Trophoblast cell (in vitro differentiated cells and primary cell): Measurements from ENCODE around the gene AHI1.
"Not testable (repeated sequence)": the region's sequence is repeated elsewhere in the genome, so short reads cannot be mapped to it uniquely, and the experiment has no call there.

Experiments
- DNase-seq, 2 donors: peaks; one replicate each; pipeline ENCODE4 v3.0.0-alpha.2; 2016
- H2AFZ ChIP-seq: 2 replicates; pipeline ENCODE4 v1.6.1; 2013; ENCODE audit warnings: low read length, moderate library complexity, mild to moderate bottlenecking; ENCODE audit not compliant: insufficient read depth, poor library complexity
- H2AK5ac ChIP-seq: 2 replicates; pipeline ENCODE4 v1.6.1; 2013; ENCODE audit warnings: mild to moderate bottlenecking, low read length
- H2BK120ac ChIP-seq: 2 replicates; pipeline ENCODE4 v1.6.1; 2013; ENCODE audit warnings: low read length, mild to moderate bottlenecking, moderate library complexity; ENCODE audit not compliant: insufficient read depth, poor library complexity
- H2BK12ac ChIP-seq: 2 replicates; pipeline ENCODE4 v1.6.1; 2013; ENCODE audit warnings: mild to moderate bottlenecking, low read length, moderate library complexity
- H2BK5ac ChIP-seq: 2 replicates; pipeline ENCODE4 v1.6.1; 2013; ENCODE audit warnings: low read length, low read depth, moderate library complexity, mild to moderate bottlenecking; ENCODE audit not compliant: poor library complexity
- H3K14ac ChIP-seq: 2 replicates; pipeline ENCODE4 v1.6.1; 2013; ENCODE audit warnings: mild to moderate bottlenecking, low read length
- H3K18ac ChIP-seq: 2 replicates; pipeline ENCODE4 v1.6.1; 2013; ENCODE audit warnings: mild to moderate bottlenecking, low read length
- H3K23ac ChIP-seq: 2 replicates; pipeline ENCODE4 v1.6.1; 2013; ENCODE audit warnings: low read length
- H3K27ac ChIP-seq: 2 replicates; pipeline ENCODE4 v1.5.1; 2013; ENCODE audit warnings: low read depth, mild to moderate bottlenecking, inconsistent platforms, low read length, moderate library complexity
- H3K27me3 ChIP-seq: 2 replicates; pipeline ENCODE4 v1.6.1; 2013; ENCODE audit warnings: inconsistent platforms, mild to moderate bottlenecking, low read length, moderate library complexity; ENCODE audit not compliant: insufficient read depth
- H3K36me3 ChIP-seq, 2 experiments: 1 replicate in 1 of 2; 2 replicates in 1 of 2; pipeline ENCODE4 v1.6.1; 2013; ENCODE audit warnings: low read length in 2 of 2, mild to moderate bottlenecking in 2 of 2, moderate library complexity in 1 of 2; ENCODE audit not compliant: insufficient read depth in 2 of 2, control insufficient read depth in 1 of 2
- H3K4ac ChIP-seq: 2 replicates; pipeline ENCODE4 v1.6.1; 2013; ENCODE audit warnings: low read depth, mild to moderate bottlenecking, low read length, moderate library complexity
- H3K4me1 ChIP-seq, 2 experiments: 1 replicate in 1 of 2; 2 replicates in 1 of 2; pipeline ENCODE4 v1.6.1; 2013; ENCODE audit warnings: low read length in 2 of 2, mild to moderate bottlenecking in 2 of 2, moderate library complexity in 1 of 2; ENCODE audit not compliant: insufficient read depth in 2 of 2, control insufficient read depth in 1 of 2
- H3K4me2 ChIP-seq: 2 replicates; pipeline ENCODE4 v1.6.1; 2013; ENCODE audit warnings: inconsistent platforms, mild to moderate bottlenecking, low read length, moderate library complexity
- H3K4me3 ChIP-seq: 2 replicates; pipeline ENCODE4 v1.5.1; 2013; ENCODE audit warnings: mild to moderate bottlenecking, low read depth, low read length, inconsistent platforms
- H3K79me1 ChIP-seq: one replicate; pipeline ENCODE4 v1.6.1; 2013; ENCODE audit warnings: low read length
- H3K79me2 ChIP-seq: 2 replicates; pipeline ENCODE4 v1.6.1; 2013; ENCODE audit warnings: low read length, mild to moderate bottlenecking; ENCODE audit not compliant: control insufficient read depth, insufficient read depth, poor library complexity
- H3K9ac ChIP-seq: 2 replicates; pipeline ENCODE4 v1.6.1; 2013; ENCODE audit warnings: mild to moderate bottlenecking, low read length
- H3K9me3 ChIP-seq: 2 replicates; pipeline ENCODE4 v1.6.1; 2013; ENCODE audit warnings: low read depth, mild to moderate bottlenecking, control low read depth, inconsistent platforms, low read length; ENCODE audit not compliant: insufficient read depth
- H4K12ac ChIP-seq: 2 replicates; pipeline ENCODE4 v1.6.1; 2013; ENCODE audit warnings: low read depth, mild to moderate bottlenecking, low read length, moderate library complexity
- H4K8ac ChIP-seq: 2 replicates; pipeline ENCODE4 v1.6.1; 2013; ENCODE audit warnings: low read depth, mild to moderate bottlenecking, low read length, moderate library complexity
- H4K91ac ChIP-seq: one replicate; pipeline ENCODE4 v1.6.1; 2013; ENCODE audit warnings: low read depth, mild to moderate bottlenecking, low read length, moderate library complexity
- WGBS: extraction: QIAGEN DNeasy Blood & Tissue Kit; methylation state at CpG from one replicate; pipeline ENCODE4 v1.1.7; 2013; ENCODE audit warnings: missing lambda C conversion rate; ENCODE audit not compliant: insufficient read length, insufficient coverage; ENCODE audit errors: extremely low coverage; 5-methylcytosine and 5-hydroxymethylcytosine counted together

Gene AHI1

DNA sequence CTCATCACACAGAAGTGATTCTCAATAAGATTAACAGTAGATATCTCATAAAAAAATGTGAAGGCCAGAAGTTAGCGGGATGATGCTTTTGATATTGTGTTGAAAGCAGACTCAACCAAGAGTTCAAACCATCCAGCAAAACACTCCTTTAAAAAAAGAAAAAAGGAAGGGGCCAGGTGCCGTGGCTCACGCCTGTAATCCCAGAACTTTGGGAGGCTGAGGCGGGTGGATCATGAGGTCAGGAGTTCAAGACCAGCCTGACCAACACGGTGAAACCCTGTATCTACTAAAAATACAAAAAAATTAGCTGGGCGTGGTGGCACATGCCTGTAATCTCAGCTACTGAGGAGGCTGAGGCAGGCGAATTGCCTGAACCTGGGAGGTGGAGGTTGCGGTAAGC is 157.6 kb downstream of the AHI1 start:
- not testable (repeated sequence) for H4K8ac ChIP-seq, H3K4me2 ChIP-seq, H3K18ac ChIP-seq, H2BK120ac ChIP-seq, H2BK12ac ChIP-seq, H4K12ac ChIP-seq, H2AK5ac ChIP-seq, H3K4me1 ChIP-seq, H3K9me3 ChIP-seq, H3K79me1 ChIP-seq, H2AFZ ChIP-seq, H2BK5ac ChIP-seq, H3K36me3 ChIP-seq, H4K91ac ChIP-seq, H3K79me2 ChIP-seq, H3K4ac ChIP-seq, H3K27ac ChIP-seq, H3K9ac ChIP-seq, H3K14ac ChIP-seq, H3K4me3 ChIP-seq, H3K27me3 ChIP-seq, H3K23ac ChIP-seq, DNase-seq
- WGBS = no CpG with 5 or more reads among the region's 8 CpGs

- Histone ChIP-seq H3K9ac (no peak overlapping the region), H3K36me3 (no peaks in the 10 kb centered on the region), H4K12ac (no peak overlapping the region), H3K23ac (no peak overlapping the region), H4K8ac (no peak overlapping the region), H4K91ac (no peak overlapping the region), H2AFZ (no peak overlapping the region), H3K14ac (no peak overlapping the region), H3K79me1 (no peaks in the 10 kb centered on the region), H3K27ac (no peak overlapping the region), H2BK120ac (no peak overlapping the region), H2BK12ac (no peak overlapping the region), H3K18ac (no peak overlapping the region), H3K27me3 (no peaks in the 10 kb centered on the region), H3K4me1 (no peaks in the 10 kb centered on the region), H3K4me2 (no peak overlapping the region), H3K4me3 (no peak overlapping the region), H2AK5ac (no peak overlapping the region), H3K79me2 (no peaks in the 10 kb centered on the region), H3K9me3 (no peaks in the 10 kb centered on the region), H2BK5ac (no peak overlapping the region), H3K4ac (no peak overlapping the region)
- WGBS = no CpG with 5 or more reads among the region's 3 CpGs
- no peak for DNase-seq
Measured at GRCh38 chr6:135334169-135334568, 163.4 kb downstream of the AHI1 start.

DNA sequence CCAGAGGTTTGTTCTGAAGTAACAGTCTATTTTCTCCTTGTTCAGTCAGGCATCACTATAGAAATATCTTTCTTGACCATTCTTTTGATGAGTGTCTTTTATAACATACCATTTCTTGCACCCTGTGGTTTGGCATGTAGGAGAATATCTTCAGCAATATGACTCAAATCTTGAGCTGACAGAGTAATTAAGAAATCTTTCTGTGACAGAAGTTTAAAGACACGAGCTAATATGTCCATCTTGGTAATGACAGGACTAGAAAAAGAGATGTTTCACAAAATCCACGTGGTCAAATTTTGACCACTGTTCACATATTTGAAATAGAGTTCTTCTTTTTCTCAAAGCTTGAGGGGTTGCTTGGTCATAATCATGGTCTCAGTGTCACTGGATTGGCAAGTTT is 166.5 kb downstream of the AHI1 start:
- H4K12ac ChIP-seq = no peak overlapping the region
- no peak for DNase-seq
- no peak overlapping the region for H3K23ac ChIP-seq
- no peak overlapping the region for H3K27ac ChIP-seq
- H3K4me3 ChIP-seq = no peak overlapping the region
- H3K4me2 ChIP-seq = no peak overlapping the region
- H2BK5ac ChIP-seq = no peak overlapping the region
- no peaks in the 10 kb centered on the region for H3K79me2 ChIP-seq
- no peak overlapping the region for H3K18ac ChIP-seq
- no peak overlapping the region for H2BK120ac ChIP-seq
- H3K9me3 ChIP-seq = no peaks in the 10 kb centered on the region
- H2AK5ac ChIP-seq = no peak overlapping the region
- H3K4ac ChIP-seq = no peak overlapping the region
- no peaks in the 10 kb centered on the region for H3K36me3 ChIP-seq
- no peaks in the 10 kb centered on the region for H3K79me1 ChIP-seq
- no peak overlapping the region for H3K14ac ChIP-seq
- H3K4me1 ChIP-seq = no peaks in the 10 kb centered on the region
- no peak overlapping the region for H2BK12ac ChIP-seq
- no peaks in the 10 kb centered on the region for H3K27me3 ChIP-seq
- no peak overlapping the region for H4K8ac ChIP-seq
- WGBS = no CpG with 5 or more reads among the region's 2 CpGs
- no peak overlapping the region for H4K91ac ChIP-seq
- H3K9ac ChIP-seq = no peak overlapping the region
- H2AFZ ChIP-seq = no peak overlapping the region

- H3K79me1 ChIP-seq = no peaks in the 10 kb centered on the region
- no CpG with 5 or more reads among the region's 13 CpGs for WGBS
- no peak overlapping the region for H3K23ac ChIP-seq
- no peaks in the 10 kb centered on the region for H3K9me3 ChIP-seq
- H3K27me3 ChIP-seq = no peaks in the 10 kb centered on the region
- H3K4ac ChIP-seq = no peak overlapping the region
- H3K4me3 ChIP-seq = no peak overlapping the region
- no peak overlapping the region for H4K91ac ChIP-seq
- no peak overlapping the region for H2BK5ac ChIP-seq
- H3K9ac ChIP-seq = no peak overlapping the region
- no peak overlapping the region for H3K27ac ChIP-seq
- H3K4me1 ChIP-seq = no peaks in the 10 kb centered on the region
- H3K18ac ChIP-seq = no peak overlapping the region
- H3K79me2 ChIP-seq = no peaks in the 10 kb centered on the region
- H4K12ac ChIP-seq = no peak overlapping the region
- no peak overlapping the region for H3K4me2 ChIP-seq
- H2BK12ac ChIP-seq = no peak overlapping the region
- H2AK5ac ChIP-seq = no peak overlapping the region
- no peaks in the 10 kb centered on the region for H3K36me3 ChIP-seq
- no peak overlapping the region for H3K14ac ChIP-seq
- no peak overlapping the region for H4K8ac ChIP-seq
- no peak overlapping the region for H2AFZ ChIP-seq
- H2BK120ac ChIP-seq = no peak overlapping the region
- no peak for DNase-seq
Measured at GRCh38 chr6:135329851-135330803, 167.4 kb downstream of the AHI1 start.
